NCI-H128 (cell line): ENCODE results near the gene CTSL.
"Not testable (repeated sequence)": the region's sequence is repeated elsewhere in the genome, so short reads cannot be mapped to it uniquely, and the experiment has no call there.

Experiments used
- DNase-seq: peaks from one replicate; lab custom pipeline; 2025; ENCODE audit not compliant: unreplicated experiment; lab: John Stamatoyannopoulos, UW

CTSL gene

DNA sequence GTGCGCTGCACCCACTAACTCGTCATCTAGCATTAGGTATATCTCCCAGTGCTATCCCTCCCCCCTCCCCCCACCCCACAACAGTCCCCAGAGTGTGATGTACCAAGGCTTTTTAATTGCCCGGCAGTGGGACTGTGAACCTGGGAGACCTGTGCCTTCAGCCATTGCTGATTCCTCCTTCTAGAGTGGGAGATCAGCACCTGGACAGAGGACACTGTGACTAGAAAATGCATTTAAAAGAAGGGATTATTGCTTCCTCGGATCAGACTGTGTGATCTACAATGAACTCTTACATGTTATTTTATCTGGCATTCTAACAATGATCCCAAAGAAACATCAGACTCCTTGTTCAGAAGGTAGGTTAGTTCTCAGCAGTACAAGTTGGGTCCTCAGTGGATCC, 25.9 kb downstream of the CTSL start:
- DNase-seq, result no peak

DNA sequence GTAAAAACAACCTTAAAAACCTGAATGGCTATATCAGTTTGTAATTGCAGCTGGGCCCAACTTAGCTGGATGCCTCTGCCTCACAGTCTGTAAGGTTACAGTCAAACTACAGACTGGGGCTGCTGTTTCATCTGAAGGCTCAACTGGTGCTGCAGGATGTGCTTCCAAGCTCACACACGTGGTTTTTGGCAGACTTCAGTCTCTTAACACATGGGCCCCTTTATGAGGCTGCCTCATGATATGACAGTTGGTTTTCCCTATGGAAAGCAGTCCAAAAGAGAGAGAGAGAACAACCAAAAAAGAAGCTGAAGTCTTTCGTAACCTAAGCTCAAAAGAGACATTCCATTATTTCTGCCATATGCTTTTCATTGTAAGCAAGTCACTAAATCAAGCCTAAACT, 27.4 kb downstream of the CTSL start:
- DNase-seq, result no peak

DNA sequence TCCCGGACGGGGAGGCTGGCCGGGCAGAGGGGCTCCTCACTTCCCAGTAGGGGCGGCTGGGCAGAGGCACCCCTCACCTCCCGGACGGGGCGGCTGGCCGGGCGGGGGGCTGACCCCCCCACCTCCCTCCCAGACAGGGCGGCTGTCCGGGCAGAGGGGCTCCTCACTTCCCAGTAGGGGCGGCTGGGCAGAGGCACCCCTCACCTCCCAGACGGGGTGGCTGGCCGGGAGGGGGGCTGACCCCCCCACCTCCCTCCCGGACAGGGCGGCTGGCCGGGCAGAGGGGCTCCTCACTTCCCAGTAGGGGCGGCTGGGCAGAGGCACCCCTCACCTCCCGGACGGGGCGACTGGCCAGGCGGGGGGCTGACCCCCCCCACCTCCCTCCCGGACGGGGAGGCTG, 32.4 kb downstream of the CTSL start:
- DNase-seq, result not testable (repeated sequence)

DNA sequence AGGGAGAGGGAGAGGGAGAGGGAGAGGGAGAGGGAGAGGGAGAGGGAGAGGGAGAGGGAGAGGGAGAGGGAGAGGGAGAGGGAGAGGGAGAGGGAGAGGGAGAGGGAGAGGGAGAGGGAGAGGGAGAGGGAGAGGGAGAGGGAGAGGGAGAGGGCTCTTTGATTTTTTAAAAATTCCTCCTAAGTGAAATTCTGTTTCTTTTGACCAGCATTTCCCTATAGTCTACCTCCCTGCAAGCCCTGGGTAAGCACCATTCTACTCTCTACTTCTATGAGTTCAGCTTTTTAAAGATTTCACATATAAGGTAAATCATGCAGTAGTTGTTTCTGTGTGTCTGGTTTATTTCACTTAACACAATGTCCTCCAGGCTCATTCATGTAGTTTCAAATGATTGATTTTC, 34.1 kb downstream of the CTSL start:
- DNase-seq, result not testable (repeated sequence)

DNA sequence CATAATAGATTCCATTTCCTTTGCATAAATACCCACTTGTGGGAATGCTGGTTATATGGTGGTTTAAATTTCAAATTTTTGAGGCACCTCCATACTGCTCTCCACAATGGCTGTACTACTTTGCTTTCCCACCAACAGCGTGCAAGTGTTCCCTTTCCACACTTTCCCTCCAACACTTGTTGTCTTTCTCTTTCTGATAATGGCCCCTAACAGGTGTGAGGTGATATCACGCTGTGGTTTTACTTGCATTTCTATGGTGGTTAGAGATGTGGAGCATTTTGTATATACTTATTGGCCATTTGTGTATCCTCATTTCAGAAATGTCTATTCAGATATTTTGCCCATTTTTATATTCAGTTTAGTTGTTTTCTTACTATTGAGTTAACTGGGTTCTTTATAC, 34.6 kb downstream of the CTSL start:
- no peak for DNase-seq

DNA sequence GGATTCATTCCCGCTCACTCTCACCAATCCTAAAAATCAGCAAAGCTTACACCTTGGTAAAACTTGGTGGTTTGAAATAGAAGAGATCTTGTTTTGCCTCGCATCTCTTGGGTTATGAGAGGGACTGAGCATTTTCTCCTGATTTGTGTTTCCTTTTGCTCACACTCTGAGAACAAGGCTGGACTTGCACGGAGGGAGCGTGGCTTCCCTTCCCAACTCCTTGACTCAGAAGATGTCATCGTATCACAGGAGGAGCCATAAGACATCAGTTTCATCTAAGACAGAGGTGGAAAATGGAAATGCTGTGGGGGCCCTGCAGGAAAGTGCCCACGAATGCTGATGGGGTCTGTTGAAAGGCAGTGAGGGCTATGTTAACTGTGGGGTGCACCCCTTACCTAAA, 37.4 kb downstream of the CTSL start:
- DNase-seq, result no peak

DNA sequence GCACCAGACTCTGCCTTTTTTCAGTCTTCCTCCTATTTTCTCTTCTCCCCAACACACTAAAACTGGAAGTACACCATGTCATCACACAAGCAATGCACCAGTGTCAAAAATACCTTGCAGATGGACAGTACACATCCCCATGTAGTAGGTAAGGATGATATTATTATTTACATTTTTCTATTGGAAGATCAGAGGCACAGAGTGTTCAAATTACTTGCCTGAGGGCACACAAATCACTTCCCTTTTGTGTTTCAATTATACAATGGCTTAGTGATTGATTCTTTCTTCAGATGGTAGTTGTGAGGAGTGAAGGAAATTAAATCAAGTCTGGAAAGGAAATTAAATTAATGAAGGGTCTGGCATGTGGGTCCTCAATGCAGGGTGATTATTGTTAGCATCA, 39.6 kb downstream of the CTSL start:
- no peak for DNase-seq

DNA sequence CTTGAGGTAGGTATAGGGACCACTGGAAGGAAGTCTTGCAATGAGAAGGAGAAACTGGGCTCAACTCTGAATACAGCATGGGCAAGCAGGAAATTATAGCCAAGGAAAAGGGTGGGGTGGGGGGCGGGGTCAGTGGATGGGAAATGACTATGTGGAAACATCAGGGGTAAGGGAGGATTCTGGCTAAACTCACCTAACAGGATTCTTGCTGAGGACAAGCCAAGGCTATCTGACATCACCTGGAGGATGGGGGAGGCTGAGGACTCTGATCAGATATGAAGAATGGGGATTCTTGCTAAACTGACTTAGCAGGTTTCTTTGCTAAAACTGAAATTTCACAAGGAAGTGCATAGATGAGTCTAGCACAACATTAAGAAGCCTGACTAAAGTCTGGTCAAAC, 40.8 kb downstream of the CTSL start:
- DNase-seq, result no peak

DNA sequence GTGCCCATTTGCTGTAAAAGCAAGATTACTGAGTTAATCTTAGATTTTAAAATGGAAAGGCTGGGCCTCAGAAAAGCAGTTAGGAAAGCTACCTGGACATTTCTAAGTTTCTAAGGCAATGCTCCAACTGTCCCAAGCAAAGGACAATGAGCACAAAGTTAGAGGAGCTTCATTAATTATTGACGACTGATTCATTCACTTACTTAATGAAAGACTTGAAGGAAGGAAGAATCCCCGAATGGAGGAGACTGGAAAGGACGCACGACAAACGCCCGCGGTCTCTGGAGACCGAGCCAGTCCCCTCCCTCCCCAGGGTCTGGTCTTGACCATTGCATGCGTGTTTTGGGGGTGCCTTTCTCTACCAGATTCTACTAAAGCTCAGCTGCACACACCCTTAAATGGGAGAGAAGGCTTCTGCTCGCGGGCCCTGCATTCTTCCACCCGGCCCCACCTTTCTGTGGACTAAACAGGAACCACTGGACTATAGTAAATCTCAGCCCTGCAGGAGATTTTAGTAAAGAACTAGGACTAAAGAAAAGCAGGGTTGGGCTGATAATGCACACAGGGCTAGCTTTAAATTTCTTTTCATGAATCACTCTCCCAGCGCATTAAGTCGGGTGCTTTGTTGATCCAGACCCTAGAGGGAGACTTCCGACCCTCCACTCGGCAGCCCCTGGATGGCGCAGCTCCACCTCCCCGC, 44.8 kb downstream of the CTSL start:
- DNase-seq, result no peak

DNA sequence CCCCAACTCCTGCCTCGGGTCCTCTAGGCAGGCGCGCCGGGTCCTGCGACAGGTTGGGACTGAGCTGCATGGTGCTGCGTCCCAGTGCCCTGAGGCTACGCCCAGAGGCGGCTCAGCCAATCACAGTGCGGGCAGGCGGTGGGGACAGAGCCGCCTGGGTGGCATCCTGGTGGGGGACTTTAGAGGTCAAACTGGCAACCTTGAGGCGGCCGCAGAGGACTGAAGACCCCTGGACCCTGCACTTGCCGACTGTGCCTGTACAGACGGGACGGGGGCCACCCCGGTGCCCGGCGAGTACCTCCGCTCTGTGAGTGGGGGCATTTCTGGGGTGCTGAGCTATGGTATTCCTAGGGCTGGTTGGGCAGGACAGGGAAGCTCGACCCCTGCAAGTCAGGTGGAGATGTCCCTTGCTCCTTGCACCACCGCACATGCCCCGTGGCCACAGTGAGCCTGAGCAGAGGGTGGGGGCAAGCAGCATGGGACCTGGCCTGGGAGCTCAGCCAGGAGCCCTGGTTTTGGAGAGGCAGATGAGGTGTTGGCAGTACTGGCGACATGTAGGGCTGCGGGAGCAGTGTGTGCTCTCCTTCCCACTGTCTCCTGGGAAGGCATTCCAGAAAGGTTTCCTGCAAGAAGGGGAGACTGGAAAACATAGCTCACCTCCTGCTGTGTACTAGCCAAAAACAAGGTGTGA, 45.5 kb downstream of the CTSL start:
- DNase-seq, result no peak

DNA sequence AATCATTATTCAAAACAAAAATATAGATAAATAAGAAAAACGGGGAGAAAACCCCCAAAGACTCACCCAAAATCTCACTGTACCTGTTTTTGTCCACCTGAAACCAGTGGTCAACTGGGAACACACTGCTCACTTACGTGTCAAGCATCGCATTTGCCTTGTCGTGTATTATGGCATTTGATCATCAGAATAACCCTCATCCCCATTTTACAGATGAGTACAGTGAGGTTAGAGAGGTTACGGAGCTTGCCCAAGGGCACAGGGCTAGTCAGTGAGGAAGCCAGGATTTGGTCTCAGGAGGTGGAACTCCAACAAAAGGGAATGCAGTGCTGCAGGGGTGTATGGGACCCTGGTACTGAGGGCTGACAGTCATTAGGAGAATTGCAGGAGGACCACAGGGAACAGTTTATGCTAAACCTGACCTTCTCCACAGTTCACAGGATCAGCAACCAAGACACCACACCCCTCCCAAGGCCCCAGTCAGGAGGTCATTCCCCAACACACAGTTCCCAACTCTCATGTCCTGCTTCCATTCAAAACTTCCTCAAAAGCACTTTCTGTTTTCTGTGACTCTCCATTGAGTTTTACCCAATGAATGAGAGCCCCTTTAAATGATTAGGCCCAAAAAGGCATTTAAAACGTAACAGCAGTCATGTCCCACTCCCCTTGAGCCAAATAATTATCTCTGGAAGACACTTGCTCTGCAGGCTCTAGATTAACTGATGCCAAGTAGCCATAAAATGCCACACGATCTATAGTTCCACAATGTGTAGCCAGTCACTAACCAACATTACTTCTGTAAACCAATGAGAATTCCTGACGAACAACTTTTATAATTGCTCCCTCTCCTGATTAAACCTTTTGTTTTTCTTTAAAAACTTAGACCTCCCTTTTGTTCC, 50.8 kb downstream of the CTSL start:
- DNase-seq, result no peak

DNA sequence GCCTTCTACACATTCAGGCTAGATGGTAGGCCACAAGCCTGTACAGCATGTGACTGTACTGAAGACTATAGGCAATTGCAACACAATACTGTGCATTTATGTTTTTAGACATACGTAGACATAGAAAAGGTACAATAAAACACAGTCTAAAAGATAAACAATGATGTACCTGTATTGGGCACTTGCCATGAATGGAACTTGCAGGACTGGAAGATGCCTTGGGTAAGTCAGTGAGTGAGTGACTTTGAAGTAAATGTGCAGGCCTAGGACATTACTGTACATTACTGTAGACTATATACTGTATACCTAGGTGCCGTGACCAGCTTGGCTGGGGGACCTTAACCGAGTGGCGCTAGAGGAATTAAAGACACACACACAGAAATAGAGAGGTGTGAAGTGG, 53.1 kb downstream of the CTSL start:
- DNase-seq, result no peak
